ENCODE measurements around the gene RFX4. TPM values are rescaled to one million over a fixed set of nuclear protein-coding genes. Genes with fewer than 3 reads are reported as not detected.

Gene RFX4
- total RNA-seq, 1 experiment from 2014 or later, result not detected

DNA sequence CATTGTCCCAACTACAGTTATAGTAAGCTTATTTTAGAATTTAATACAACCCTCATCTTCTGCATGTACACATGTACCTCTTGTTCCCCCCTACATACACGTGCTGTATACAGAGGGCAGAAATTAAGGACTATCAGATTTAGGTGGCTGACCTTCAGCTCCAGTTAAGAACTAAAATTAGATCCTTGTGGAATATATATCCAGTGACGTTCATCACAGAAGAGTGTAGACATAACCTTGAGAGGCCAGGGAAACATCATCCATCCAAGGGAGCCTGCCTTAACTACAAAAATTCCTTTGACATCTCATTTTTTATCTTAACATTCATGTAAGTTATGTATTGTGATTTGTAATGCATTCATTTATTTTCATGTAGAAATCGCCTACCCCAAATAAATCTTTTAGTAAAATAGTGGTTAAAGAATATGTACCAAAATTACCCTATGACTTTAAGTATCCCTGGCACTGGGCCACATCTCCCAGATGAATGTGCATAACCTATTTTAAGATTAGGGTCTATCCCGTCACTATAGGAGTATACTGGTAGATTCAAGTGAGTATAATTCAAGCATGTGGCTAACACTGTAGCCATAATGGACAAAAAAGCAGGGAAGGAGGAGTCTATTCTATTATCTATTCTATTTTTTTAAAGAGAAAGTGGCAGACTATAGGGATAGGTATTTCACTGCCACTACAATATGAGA lies 219.2 kb downstream of the RFX4 start:
- no peaks in the 10 kb centered on the region for H3K4me1 ChIP-seq (ENCODE audit: control insufficient read depth, insufficient read depth, low read length)
- ATAC-seq (no peak), DNase-seq (ENCODE audit: low read depth, low spot score) (no peak)
- intact Hi-C loops (cut with micrococcal nuclease; ENCODE audit: unreplicated experiment) (no loop called here), in situ Hi-C loops (cut with HindIII; ENCODE audit: low pct_unique_long_range_greater_than_20kb, low sequenced_read_pairs) (no loop called here)
- H3K4me3 ChIP-seq (ENCODE audit: low read depth in 2 of 2, low read length in 2 of 2), result no peak overlapping the region
- H3K9me3 ChIP-seq (ENCODE audit: control insufficient read depth, insufficient read depth, low read depth, low read length), result no peaks in the 10 kb centered on the region
- TF ChIP-seq POLR2AphosphoS5 (IDR thresholded peaks at IDR 0.05; ENCODE audit: low read depth, low read length) (no peak), SIN3A (IDR thresholded peaks at IDR 0.05; ENCODE audit: borderline replicate concordance, insufficient read depth, low read depth, low read length) (no peak), TCF7L2 (IDR thresholded peaks at IDR 0.05; ENCODE audit: low read depth, low read length) (no peak)
- TF ChIP-seq, protein P1, sequence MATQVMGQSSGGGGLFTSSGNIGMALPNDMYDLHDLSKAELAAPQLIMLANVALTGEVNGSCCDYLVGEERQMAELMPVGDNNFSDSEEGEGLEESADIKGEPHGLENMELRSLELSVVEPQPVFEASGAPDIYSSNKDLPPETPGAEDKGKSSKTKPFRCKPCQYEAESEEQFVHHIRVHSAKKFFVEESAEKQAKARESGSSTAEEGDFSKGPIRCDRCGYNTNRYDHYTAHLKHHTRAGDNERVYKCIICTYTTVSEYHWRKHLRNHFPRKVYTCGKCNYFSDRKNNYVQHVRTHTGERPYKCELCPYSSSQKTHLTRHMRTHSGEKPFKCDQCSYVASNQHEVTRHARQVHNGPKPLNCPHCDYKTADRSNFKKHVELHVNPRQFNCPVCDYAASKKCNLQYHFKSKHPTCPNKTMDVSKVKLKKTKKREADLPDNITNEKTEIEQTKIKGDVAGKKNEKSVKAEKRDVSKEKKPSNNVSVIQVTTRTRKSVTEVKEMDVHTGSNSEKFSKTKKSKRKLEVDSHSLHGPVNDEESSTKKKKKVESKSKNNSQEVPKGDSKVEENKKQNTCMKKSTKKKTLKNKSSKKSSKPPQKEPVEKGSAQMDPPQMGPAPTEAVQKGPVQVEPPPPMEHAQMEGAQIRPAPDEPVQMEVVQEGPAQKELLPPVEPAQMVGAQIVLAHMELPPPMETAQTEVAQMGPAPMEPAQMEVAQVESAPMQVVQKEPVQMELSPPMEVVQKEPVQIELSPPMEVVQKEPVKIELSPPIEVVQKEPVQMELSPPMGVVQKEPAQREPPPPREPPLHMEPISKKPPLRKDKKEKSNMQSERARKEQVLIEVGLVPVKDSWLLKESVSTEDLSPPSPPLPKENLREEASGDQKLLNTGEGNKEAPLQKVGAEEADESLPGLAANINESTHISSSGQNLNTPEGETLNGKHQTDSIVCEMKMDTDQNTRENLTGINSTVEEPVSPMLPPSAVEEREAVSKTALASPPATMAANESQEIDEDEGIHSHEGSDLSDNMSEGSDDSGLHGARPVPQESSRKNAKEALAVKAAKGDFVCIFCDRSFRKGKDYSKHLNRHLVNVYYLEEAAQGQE (IDR thresholded peaks at IDR 0.05; ENCODE audit: insufficient read depth in 1 of 2, low read depth in 2 of 2, low read length in 1 of 2), result no peak
- TF ChIP-seq, protein P2, sequence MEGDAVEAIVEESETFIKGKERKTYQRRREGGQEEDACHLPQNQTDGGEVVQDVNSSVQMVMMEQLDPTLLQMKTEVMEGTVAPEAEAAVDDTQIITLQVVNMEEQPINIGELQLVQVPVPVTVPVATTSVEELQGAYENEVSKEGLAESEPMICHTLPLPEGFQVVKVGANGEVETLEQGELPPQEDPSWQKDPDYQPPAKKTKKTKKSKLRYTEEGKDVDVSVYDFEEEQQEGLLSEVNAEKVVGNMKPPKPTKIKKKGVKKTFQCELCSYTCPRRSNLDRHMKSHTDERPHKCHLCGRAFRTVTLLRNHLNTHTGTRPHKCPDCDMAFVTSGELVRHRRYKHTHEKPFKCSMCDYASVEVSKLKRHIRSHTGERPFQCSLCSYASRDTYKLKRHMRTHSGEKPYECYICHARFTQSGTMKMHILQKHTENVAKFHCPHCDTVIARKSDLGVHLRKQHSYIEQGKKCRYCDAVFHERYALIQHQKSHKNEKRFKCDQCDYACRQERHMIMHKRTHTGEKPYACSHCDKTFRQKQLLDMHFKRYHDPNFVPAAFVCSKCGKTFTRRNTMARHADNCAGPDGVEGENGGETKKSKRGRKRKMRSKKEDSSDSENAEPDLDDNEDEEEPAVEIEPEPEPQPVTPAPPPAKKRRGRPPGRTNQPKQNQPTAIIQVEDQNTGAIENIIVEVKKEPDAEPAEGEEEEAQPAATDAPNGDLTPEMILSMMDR (IDR thresholded peaks at IDR 0.05), result no peak
- ChIA-PET CTCF (no interaction called here), POLR2A (no interaction called here)
- H3K36me3 ChIP-seq (ENCODE audit: control insufficient read depth, insufficient read depth, low read length), result no peaks in the 10 kb centered on the region
- no peak overlapping the region for H3K27ac ChIP-seq (ENCODE audit: low read length)
- BruUV-seq (replicated peaks), result no TSS peak
- no peaks in the 10 kb centered on the region for H3K27me3 ChIP-seq (ENCODE audit: control insufficient read depth, insufficient read depth, low read length)

DNA sequence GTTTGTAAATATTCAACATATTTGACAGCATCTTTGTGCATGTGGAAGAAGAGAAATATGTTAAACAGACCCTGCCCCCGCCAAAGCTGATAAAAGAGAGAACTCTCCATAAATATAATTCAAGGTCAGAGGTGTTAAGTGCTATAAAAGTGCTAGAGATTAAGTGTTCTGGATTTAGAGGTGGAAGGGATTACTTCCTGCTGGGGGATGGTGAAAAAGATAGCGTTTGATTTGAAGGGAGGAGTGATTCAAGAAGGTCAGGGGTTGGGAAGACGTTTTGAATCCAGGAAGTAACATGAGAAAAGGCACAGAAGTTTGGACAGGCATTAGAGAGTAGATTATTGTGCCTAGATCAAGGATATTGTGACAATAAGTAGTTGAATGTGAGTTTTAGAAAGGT lies 221.9 kb downstream of the RFX4 start:
- intact Hi-C loops (cut with micrococcal nuclease; ENCODE audit: unreplicated experiment), result no loop called here

More for the DNA sequence above, 221.9 kb downstream of the RFX4 start:
- H3K4me3 ChIP-seq (ENCODE audit: low read depth in 2 of 2, low read length in 2 of 2), result no peak overlapping the region
- ATAC-seq, result no peak
- ChIA-PET POLR2A (no interaction called here), CTCF (no interaction called here)
- no peak overlapping the region for H3K27ac ChIP-seq (ENCODE audit: low read length)
- TF ChIP-seq POLR2AphosphoS5 (IDR thresholded peaks at IDR 0.05; ENCODE audit: low read depth, low read length) (no peak), TCF7L2 (IDR thresholded peaks at IDR 0.05; ENCODE audit: low read depth, low read length) (no peak), SIN3A (IDR thresholded peaks at IDR 0.05; ENCODE audit: borderline replicate concordance, insufficient read depth, low read depth, low read length) (no peak)
- TF ChIP-seq, protein P2 (IDR thresholded peaks at IDR 0.05), result no peak
- TF ChIP-seq, protein P1 (IDR thresholded peaks at IDR 0.05; ENCODE audit: insufficient read depth in 1 of 2, low read depth in 2 of 2, low read length in 1 of 2), result no peak
- H3K4me1 ChIP-seq (ENCODE audit: control insufficient read depth, insufficient read depth, low read length), result no peaks in the 10 kb centered on the region
- H3K36me3 ChIP-seq (ENCODE audit: control insufficient read depth, insufficient read depth, low read length), result no peaks in the 10 kb centered on the region
- BruUV-seq (replicated peaks), result no TSS peak
- no peaks in the 10 kb centered on the region for H3K9me3 ChIP-seq (ENCODE audit: control insufficient read depth, insufficient read depth, low read depth, low read length)
- no peaks in the 10 kb centered on the region for H3K27me3 ChIP-seq (ENCODE audit: control insufficient read depth, insufficient read depth, low read length)
- in situ Hi-C loops (cut with HindIII; ENCODE audit: low pct_unique_long_range_greater_than_20kb, low sequenced_read_pairs), result no loop called here
- DNase-seq (ENCODE audit: low read depth, low spot score), result no peak

Data from Panc1 (cell line).